Measurements from ENCODE around the gene PCNX3.

The PCNX3 gene
- 98.0 to 130 (median 106) reads per million in 3 experiments for total RNA-seq

DNA sequence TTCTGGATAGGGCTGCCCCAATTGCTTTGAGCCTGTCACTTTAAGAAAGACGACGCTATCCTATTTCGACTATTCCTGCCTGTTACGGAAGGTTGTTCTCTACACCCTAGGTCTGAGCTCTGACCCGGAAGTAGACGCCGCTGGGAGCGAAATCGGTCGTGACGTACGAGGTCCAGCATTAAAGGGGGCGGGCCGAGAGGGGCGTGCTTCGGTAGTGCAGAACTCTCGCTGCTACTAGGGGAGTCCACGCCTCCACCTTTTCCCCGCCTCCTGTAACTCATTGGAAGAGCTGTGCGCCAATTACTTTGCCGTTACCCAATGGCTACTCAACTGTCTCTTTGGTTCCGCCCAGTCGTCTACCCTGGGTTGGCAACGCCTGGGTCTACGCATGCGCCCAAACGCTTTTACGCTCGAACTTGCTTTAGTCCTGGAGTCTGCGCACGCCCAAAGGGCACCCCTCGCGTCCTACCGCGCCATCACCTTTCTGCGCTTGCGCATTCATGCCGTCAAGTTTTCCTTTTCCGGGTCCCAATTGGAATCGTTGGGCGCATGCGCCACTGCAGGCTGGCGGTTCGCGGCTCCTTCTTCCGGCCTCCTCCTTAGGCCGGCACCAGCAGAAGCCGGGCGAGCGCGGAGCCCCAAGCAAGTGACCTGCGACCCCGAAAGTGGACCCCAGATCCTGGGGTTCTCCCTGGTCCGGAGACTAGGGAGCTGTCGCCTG lies at the start of gene PCNX3:
Gene PCNX3, plus strand, starts transcription at position 548 of the 721 bp plus-strand sequence. CDS start 536 bp downstream, outside the sequence.
- DNase-seq: peak; percentile 100

GRCh38 chr11:65569164-65569972 lies 46.2 kb upstream of the PCNX3 start:
- DNase-seq: no peak

- peak; percentile 98 for DNase-seq
Measured at GRCh38 chr11:65569973-65570918, 45.3 kb upstream of the PCNX3 start, which contains the start of gene ZNRD2. Gene ZNRD2, plus strand, starts transcription at chr11:65570477. Its CDS starts 15 bp downstream, at chr11:65570492.

DNA sequence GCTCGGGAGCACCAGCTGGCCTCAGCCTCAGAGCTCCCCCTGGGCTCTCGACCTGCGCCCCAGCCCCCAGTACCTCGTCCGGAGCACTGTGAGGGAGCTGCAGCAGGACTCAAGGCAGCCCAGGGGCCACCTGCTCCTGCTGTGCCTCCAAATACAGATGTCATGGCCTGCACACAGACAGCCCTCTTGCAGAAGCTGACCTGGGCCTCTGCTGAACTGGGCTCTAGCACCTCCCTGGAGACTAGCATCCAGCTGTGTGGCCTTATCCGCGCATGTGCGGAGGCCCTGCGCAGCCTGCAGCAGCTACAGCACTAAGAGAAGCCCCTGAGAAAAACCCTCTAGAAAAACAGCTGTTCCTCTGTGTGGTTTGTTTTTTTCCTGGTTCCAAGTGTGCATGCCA lies 44.2 kb upstream of the PCNX3 start:
- DNase-seq: no peak

- DNase-seq: no peak
Measured at GRCh38 chr11:65571940-65572339, 43.6 kb upstream of the PCNX3 start.

DNA sequence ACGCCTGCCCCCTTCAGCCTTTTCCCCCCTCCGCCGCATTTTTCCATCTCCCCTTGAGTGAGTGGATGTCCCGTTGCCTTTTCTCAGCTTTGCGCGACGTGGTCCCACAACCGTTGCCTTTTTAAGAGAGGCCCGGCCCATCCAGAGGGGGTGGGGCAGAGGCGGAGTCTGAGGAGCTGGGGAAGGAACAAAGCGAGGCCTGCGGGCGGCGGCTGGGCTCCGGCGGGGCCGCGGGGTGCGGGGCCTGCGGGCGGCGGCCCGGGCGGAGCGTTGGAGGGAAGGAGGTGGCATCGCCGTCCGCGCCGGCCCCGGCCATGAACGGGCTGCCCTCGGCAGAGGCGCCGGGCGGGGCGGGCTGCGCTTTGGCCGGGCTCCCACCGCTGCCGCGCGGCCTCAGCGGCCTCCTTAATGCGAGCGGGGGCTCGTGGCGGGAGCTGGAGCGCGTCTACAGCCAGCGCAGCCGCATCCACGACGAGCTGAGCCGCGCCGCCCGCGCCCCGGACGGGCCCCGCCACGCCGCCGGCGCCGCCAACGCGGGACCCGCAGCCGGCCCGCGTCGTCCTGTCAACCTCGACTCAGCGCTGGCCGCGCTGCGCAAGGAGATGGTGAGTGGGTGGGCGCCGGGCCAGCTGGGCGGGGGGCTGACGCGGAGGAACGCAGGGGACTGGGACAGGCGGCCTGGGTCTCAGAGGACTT lies 43.1 kb upstream of the PCNX3 start, which contains the start of gene FAM89B:
Gene FAM89B, plus strand, starts transcription at position 183 of the 696 bp plus-strand sequence. Its CDS starts 132 bp downstream, at position 315.
- DNase-seq: peak; percentile 86

DNA sequence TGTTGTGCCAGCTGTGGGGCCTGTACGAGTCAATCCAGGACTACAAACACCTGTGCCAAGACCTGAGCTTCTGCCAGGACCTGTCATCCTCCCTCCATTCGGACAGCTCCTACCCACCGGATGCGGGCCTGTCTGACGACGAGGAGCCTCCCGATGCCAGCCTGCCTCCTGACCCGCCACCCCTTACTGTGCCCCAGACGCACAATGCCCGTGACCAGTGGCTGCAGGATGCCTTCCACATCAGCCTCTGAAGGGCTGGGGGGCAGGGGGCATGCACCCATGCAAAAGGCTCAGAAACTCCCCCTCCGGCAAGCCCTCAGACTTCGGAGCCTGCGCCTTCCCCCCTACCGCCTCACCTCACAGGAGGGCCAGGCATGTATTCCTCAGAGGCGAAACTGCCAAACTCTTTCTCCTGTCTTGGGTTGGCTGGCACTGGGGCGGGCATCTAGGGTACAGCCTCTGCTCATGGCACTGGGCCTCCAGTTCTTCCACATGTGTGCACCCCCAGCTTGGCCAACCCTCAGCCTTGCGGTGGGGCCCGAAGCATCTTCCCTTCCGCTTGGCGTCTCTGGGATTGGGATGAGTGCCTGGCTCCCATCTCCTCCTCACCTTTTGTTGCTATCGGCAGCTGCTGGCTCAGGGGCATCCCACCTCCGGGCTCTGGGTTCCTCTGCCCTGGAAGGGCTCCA lies 42.0 kb upstream of the PCNX3 start:
- DNase-seq: no peak

DNA sequence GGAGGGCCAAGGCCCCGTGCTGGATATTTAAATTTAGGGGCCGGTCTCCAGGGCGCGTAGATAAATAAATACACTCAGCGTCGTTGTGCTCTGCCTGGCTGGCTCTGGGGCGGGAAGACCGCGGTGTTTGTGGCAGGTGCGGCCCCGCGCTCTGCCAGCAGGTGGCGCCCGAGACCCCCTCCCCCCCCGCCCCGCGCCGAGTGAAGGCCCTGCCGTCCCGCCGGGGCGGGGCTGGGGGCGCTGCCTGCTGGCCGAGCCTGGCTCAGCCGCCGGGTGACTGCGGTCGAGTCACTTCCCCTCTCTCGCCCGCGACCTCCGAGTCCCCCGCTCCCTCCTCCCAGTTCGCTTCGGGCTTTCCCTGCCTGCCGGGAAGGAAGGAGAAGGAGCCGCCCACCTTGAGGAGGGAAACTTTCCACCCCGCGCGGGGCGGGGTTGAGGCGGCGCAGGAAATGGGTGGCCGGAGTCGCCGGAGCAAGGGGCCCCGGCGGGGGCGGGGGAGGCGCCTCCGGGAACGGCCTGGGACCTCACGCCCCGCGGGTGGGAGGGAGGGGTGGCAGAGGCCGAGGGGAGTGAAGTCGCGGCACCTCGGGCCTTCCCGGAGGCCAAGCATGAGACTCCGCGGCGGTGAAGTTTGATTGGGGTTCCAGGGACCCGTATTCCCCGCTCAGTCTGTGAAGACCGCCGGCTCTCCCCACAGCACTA lies 41.3 kb upstream of the PCNX3 start:
- peak; percentile 80 for DNase-seq

- DNase-seq: peak; percentile 55
Measured at GRCh38 chr11:65574811-65575567, 40.6 kb upstream of the PCNX3 start.

DNA sequence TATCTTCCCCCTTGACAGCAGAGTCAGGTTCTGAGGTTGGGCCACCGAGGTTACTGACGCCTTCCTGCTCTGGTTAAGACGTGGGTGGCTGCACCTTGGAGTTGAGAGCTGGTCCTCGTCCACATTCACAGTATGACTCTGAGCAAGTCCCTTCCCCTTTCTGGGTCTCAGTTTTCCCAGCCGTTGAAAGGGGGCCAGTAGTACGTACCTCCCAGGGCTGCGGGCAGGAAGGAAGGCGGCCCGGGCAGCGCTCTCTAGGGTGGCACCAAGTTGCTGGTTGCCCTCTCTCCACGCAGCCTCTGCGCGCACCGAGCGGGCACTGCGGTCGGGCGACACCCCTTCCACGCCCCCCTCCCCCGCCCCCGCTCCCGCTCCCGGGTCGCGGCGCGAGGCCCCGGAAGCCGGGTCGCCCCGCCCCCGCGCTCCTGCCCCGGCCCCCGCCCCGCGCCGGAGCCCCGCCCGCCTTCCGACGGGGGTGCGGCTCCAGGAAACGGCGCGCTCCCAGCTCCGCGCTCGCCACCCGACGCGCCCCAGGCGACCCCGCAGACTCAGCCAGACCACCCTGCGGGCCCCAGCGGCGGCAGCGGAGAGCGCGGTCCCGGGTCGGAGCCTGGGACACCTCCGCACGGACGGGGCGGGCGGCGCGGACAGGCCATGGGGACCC lies 39.9 kb upstream of the PCNX3 start, which contains the start of gene EHBP1L1:
Gene EHBP1L1, plus strand, starts transcription at position 486 of the 664 bp plus-strand sequence. CDS start 250 bp downstream, outside the sequence.
- DNase-seq: peak; percentile 80

DNA sequence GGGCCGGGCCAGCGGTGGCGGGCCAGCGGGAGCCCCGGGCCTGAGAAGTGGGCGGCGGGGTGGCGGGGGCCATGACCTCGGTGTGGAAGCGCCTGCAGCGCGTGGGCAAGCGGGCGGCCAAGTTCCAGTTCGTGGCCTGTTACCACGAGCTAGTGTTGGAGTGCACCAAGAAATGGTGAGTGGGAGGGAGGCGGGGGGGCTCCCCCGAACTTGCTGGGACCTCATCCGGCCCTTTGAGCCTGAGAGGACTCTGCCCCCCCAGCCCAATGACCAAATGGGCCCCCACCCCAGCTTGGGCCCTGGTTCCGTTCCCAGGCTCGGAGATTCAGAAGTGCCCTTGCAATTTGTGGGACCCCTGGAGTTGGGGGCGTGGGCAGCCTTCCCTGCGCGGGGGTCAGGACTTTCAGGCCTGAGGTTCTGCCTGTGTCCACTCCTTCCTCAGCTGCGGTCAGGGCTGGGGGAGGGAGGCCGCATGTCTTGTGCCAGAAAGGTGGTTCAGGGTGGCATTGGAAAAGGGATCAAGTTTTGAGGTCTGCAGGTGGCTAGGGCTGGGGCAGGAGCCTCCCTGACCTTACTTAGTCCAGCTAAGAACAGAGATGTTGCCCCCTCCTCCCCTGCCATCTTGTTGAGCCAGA lies 39.2 kb upstream of the PCNX3 start:
- DNase-seq: no peak

GRCh38 chr11:65576867-65577755 lies 38.5 kb upstream of the PCNX3 start:
- no peak for DNase-seq

GRCh38 chr11:65577756-65578109 lies 37.8 kb upstream of the PCNX3 start:
- no peak for DNase-seq

DNA sequence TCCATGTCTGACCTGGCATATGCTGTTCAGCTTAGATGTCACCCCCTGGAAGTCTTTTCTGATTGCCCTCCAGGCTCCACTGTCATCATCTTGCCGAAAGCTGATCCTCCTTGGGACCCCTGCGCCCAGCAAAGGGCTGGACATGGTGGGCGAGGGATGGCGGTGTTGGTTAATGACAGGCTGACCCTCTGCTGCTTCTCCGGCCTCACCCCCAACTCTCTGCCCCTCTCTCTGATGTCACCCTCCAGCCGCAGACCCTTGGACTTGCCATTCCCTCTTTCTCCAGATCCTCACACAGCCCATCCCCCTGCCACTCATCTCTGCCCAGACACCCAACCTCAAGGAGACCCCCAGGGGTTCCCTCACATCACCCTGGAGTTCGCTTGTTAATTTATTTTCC lies 37.4 kb upstream of the PCNX3 start:
- no peak for DNase-seq

- DNase-seq: no peak
Measured at GRCh38 chr11:65578667-65579066, 36.9 kb upstream of the PCNX3 start.

- no peak for DNase-seq
Measured at GRCh38 chr11:65579291-65579690, 36.3 kb upstream of the PCNX3 start.

DNA sequence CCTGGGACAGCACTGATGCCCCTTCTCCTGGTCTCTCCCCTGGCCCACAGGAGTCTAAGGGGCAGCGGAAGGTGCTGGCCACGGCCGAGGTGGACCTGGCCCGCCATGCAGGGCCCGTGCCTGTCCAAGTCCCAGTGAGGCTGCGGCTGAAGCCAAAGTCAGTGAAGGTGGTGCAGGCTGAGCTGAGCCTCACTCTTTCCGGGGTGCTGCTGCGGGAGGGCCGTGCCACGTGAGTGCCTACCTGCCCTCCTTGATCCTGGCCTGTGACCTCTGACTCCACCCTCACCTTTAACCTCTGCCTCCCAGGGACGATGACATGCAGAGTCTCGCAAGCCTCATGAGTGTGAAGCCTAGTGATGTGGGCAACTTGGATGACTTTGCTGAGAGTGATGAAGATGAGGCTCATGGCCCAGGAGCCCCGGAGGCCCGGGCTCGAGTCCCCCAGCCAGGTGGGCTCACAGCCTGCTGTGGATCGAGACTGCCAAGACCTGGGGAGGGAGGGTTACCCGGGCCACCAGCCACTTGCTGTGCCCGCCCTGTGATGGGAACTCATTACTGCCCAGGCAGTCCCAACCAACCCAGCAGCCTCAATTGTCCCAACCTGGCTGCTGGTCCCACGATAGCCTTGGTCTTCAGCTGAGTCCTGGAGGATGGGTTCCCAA lies 35.4 kb upstream of the PCNX3 start:
- no peak for DNase-seq

All from central memory CD4-positive, alpha-beta T cell (primary cell).